GM19452 (cell line): ENCODE data around the gene TPRA1.
"Not testable (repeated sequence)": the region's sequence is repeated elsewhere in the genome, so short reads cannot be mapped to it uniquely, and the experiment has no call there.

Source experiments
- ATAC-seq: cut with Tn5 transposase; IDR thresholded peaks from one replicate; pipeline ENCODE4 v1.9.1; 2021; ENCODE audit not compliant: unreplicated experiment

Gene TPRA1

GRCh38 chr3:127539366-127540060 is 51.0 kb downstream of the TPRA1 start:
- ATAC-seq = no peak

- ATAC-seq = no peak
These were observed 52.0 kb downstream of the TPRA1 start for GRCh38 chr3:127538569-127538968.

- no peak for ATAC-seq
These were observed 53.4 kb downstream of the TPRA1 start for GRCh38 chr3:127536830-127537812.

GRCh38 chr3:127535901-127536829 is 54.4 kb downstream of the TPRA1 start:
- no peak for ATAC-seq

GRCh38 chr3:127535106-127535785 is 55.3 kb downstream of the TPRA1 start:
- ATAC-seq = no peak

GRCh38 chr3:127534564-127534963 is 56.0 kb downstream of the TPRA1 start:
- no peak for ATAC-seq

- no peak for ATAC-seq
These were observed 56.4 kb downstream of the TPRA1 start for GRCh38 chr3:127534161-127534451.

- ATAC-seq = no peak
These were observed 57.9 kb downstream of the TPRA1 start for GRCh38 chr3:127532561-127533203.

- ATAC-seq = no peak
These were observed 58.7 kb downstream of the TPRA1 start for GRCh38 chr3:127531821-127532220.

- ATAC-seq = not testable (repeated sequence)
These were observed 59.7 kb downstream of the TPRA1 start for GRCh38 chr3:127530863-127531262.

- no peak for ATAC-seq
These were observed 61.0 kb downstream of the TPRA1 start for GRCh38 chr3:127529346-127530188.

- ATAC-seq = no peak
These were observed 65.2 kb downstream of the TPRA1 start for GRCh38 chr3:127525373-127525772.

GRCh38 chr3:127524296-127524896 is 66.1 kb downstream of the TPRA1 start:
- ATAC-seq = no peak
